ENCODE results near the gene LRP1B.

DNA sequence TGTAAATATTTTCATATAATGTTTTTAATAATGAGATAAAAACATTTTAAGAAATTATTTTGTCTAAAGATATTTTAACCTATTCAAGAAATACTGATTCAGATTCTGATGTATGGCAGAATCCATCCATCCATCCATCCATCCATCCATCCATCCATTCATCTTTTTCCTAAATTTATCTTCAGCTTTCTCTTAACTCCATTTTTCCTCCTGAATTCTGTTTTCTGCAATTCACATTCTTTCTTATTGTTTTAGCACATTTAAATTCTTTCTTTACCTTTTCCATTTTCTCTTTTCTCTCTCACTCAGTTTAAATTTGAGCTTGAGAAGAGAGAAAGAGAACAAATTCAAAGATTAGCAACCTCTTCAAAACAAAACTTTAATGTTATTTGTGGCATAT is 3.6 kb downstream of the LRP1B start:
- no peak for TF ChIP-seq POLR2A (IDR thresholded peaks at IDR 0.05; ENCODE audit: control extremely low read depth in 1 of 2, low read depth in 2 of 2, low read length in 2 of 2)
- TF ChIP-seq, protein P1, sequence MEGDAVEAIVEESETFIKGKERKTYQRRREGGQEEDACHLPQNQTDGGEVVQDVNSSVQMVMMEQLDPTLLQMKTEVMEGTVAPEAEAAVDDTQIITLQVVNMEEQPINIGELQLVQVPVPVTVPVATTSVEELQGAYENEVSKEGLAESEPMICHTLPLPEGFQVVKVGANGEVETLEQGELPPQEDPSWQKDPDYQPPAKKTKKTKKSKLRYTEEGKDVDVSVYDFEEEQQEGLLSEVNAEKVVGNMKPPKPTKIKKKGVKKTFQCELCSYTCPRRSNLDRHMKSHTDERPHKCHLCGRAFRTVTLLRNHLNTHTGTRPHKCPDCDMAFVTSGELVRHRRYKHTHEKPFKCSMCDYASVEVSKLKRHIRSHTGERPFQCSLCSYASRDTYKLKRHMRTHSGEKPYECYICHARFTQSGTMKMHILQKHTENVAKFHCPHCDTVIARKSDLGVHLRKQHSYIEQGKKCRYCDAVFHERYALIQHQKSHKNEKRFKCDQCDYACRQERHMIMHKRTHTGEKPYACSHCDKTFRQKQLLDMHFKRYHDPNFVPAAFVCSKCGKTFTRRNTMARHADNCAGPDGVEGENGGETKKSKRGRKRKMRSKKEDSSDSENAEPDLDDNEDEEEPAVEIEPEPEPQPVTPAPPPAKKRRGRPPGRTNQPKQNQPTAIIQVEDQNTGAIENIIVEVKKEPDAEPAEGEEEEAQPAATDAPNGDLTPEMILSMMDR (IDR thresholded peaks at IDR 0.05; ENCODE audit: control extremely low read depth in 1 of 3, insufficient read depth in 1 of 3, low read depth in 1 of 3, low read length in 3 of 3) = no peak
- TF ChIP-seq SP1 (IDR thresholded peaks at IDR 0.05; ENCODE audit: low read depth, low read length) = no peak
- TF ChIP-seq RAD21 (IDR thresholded peaks at IDR 0.05 in 1 of 2, conservative IDR thresholded peaks at IDR 0.05 in 1 of 2; ENCODE audit: low read depth in 2 of 2, low read length in 2 of 2) = no peak
- no peak for TF ChIP-seq POLR2AphosphoS5 (IDR thresholded peaks at IDR 0.05; ENCODE audit: low read depth, low read length)
- no peak for TF ChIP-seq EP300 (IDR thresholded peaks at IDR 0.05; ENCODE audit: borderline replicate concordance in 1 of 2, low read depth in 2 of 2, low read length in 2 of 2)
- TF ChIP-seq CHD2 (IDR thresholded peaks at IDR 0.05; ENCODE audit: low read length) = no peak
- no peak for TF ChIP-seq CHD1 (IDR thresholded peaks at IDR 0.05; ENCODE audit: low read depth, low read length)
- TF ChIP-seq EGR1 (IDR thresholded peaks at IDR 0.05; ENCODE audit: borderline replicate concordance, low read depth, low read length) = no peak
- TF ChIP-seq BRCA1 (IDR thresholded peaks at IDR 0.05; ENCODE audit: low read depth, low read length) = no peak
- TF ChIP-seq RNF2 (IDR thresholded peaks at IDR 0.05; ENCODE audit: borderline replicate concordance, low read depth, low read length, missing control alignments, poor library complexity, severe bottlenecking) = no peak

All from H1 (cell line).